MM.1S (cell line): ENCODE data around the gene USP12.

Experiments used
- DNase-seq: peaks from one replicate; pipeline ENCODE4 v3.0.0-alpha.2; 2015
- H2AFZ ChIP-seq: fragments of 300-600 bp; sonication (generic); 2 replicates; pipeline ENCODE4 v1.6.0; 2016; ENCODE audit warnings: antibody characterized with exemption, low read length
- H3F3A ChIP-seq: fragments of 300-600 bp; sonication (generic); 2 replicates; pipeline ENCODE4 v1.6.1; 2016; ENCODE audit warnings: mild to moderate bottlenecking, antibody characterized with exemption, low read length, moderate library complexity, mixed read lengths; ENCODE audit not compliant: insufficient read depth
- H3K27ac ChIP-seq: fragments of 300-600 bp; sonication (generic); 2 replicates; pipeline ENCODE4 v1.5.1; 2016; ENCODE audit warnings: mild to moderate bottlenecking, low read length
- H3K27me3 ChIP-seq: fragments of 300-600 bp; sonication (generic); replicated peaks from 2 replicates; pipeline ENCODE4 v1.6.0; 2016; ENCODE audit warnings: low read length; ENCODE audit not compliant: insufficient read depth
- H3K36me3 ChIP-seq: fragments of 300-600 bp; sonication (generic); replicated peaks from 2 replicates; pipeline ENCODE4 v1.6.1; 2016; ENCODE audit warnings: mild to moderate bottlenecking, low read length, mixed read lengths; ENCODE audit not compliant: insufficient read depth
- H3K4me1 ChIP-seq: fragments of 300-600 bp; sonication (generic); 2 replicates; pipeline ENCODE4 v1.6.1; 2016; ENCODE audit warnings: low read length, mixed read lengths
- H3K4me2 ChIP-seq: fragments of 300-600 bp; sonication (generic); 2 replicates; pipeline ENCODE4 v1.6.0; 2016; ENCODE audit warnings: low read depth, low read length
- H3K4me3 ChIP-seq: fragments of 300-600 bp; sonication (generic); 2 replicates; pipeline ENCODE4 v1.5.1; 2016; ENCODE audit warnings: low read length, mixed read lengths
- H3K79me2 ChIP-seq: fragments of 300-600 bp; sonication (generic); 2 replicates; pipeline ENCODE4 v1.6.1; 2016; ENCODE audit warnings: mixed run types, low read length, mixed read lengths
- H3K9ac ChIP-seq: fragments of 300-600 bp; sonication (generic); 2 replicates; pipeline ENCODE4 v1.6.1; 2016; ENCODE audit warnings: low read length, mixed read lengths
- H3K9me2 ChIP-seq: fragments of 300-600 bp; sonication (generic); replicated peaks from 2 replicates; pipeline ENCODE4 v1.6.1; 2016; ENCODE audit warnings: mild to moderate bottlenecking, low read length, mixed read lengths; ENCODE audit not compliant: insufficient read depth
- H3K9me3 ChIP-seq: fragments of 300-600 bp; sonication (generic); replicated peaks from 2 replicates; pipeline ENCODE4 v1.6.1; 2016; ENCODE audit warnings: mild to moderate bottlenecking, low read length, mixed read lengths; ENCODE audit not compliant: insufficient read depth
- H4K20me1 ChIP-seq: fragments of 300-600 bp; sonication (generic); 2 replicates; pipeline ENCODE4 v1.6.1; 2016; ENCODE audit warnings: mild to moderate bottlenecking, low read length, moderate library complexity, mixed read lengths; ENCODE audit not compliant: insufficient read depth
- EZH2 ChIP-seq: fragments of 300-600 bp; sonication (generic); optimal IDR thresholded peaks from 2 replicates; pipeline ENCODE3; 2017; ENCODE audit warnings: low read depth, mild to moderate bottlenecking, antibody characterized with exemption, low read length, mixed read lengths
- EZH2phosphoT487 ChIP-seq: fragments of 300-600 bp; sonication (generic); IDR thresholded peaks from 2 replicates; pipeline ENCODE4 v1.6.1; 2018; ENCODE audit warnings: antibody characterized with exemption, low read length
- TF ChIP-seq, protein P1 (sequence below): fragments of 300-600 bp; sonication (generic); IDR thresholded peaks from 2 replicates; pipeline ENCODE4 v1.5.1; 2016; ENCODE audit warnings: antibody characterized with exemption, low read length, mixed read lengths

The USP12 gene

DNA sequence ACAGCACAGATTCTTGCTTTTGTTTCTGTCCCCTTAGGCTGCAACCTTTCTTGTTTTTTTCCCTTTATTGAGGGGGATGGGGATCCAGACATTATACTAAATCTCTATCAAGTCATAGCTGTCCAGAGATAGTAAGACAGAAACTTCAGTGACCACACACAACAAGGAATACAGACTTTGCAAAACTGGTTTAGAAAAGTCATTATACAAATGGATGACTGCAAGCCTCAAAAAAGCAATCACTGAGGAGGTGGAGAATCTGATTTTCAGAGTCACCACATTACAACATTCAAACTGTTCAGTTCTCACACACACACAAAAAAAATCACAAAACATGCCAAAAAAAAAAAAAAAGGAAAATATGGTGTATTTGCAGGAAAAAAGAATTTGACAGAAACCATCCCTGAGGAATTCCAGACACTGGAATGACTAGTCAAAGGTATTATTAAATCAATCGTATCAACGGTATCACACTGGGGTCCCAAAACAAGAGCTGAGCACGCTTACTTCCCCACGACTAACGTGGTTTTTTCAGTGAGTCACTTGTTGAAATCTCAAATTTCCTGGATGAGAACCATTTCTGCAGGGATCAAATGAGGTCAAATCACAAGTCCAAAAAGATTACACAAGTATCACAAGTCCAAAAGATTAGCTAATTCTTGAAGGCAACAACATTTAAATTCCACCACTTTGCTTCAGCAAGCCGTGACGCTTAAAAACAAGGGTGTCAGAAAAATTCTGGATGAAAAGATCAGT lies 41.2 kb downstream of the USP12 start:
- Histone ChIP-seq H3K4me2 (no peak overlapping the region), H3K79me2 (peaks cover 28% of the 10 kb centered on the region)
- TF ChIP-seq EZH2, result no peak
- TF ChIP-seq, protein P1, sequence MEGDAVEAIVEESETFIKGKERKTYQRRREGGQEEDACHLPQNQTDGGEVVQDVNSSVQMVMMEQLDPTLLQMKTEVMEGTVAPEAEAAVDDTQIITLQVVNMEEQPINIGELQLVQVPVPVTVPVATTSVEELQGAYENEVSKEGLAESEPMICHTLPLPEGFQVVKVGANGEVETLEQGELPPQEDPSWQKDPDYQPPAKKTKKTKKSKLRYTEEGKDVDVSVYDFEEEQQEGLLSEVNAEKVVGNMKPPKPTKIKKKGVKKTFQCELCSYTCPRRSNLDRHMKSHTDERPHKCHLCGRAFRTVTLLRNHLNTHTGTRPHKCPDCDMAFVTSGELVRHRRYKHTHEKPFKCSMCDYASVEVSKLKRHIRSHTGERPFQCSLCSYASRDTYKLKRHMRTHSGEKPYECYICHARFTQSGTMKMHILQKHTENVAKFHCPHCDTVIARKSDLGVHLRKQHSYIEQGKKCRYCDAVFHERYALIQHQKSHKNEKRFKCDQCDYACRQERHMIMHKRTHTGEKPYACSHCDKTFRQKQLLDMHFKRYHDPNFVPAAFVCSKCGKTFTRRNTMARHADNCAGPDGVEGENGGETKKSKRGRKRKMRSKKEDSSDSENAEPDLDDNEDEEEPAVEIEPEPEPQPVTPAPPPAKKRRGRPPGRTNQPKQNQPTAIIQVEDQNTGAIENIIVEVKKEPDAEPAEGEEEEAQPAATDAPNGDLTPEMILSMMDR, result no peak
- TF ChIP-seq EZH2phosphoT487, result no peak

GRCh38 chr13:27128825-27129627 lies 42.6 kb downstream of the USP12 start:
- DNase-seq, result no peak
- Histone ChIP-seq H3K79me2 (peaks cover 28% of the 10 kb centered on the region), H3K27me3 (no peaks in the 10 kb centered on the region), H3K9ac (no peak overlapping the region), H3K4me1 (peaks cover 17% of the 10 kb centered on the region), H2AFZ (no peak overlapping the region), H3K36me3 (no peaks in the 10 kb centered on the region), H3K27ac (no peak overlapping the region), H3K9me2 (no peaks in the 10 kb centered on the region), H3F3A (peaks cover 5% of the 10 kb centered on the region), H3K9me3 (no peaks in the 10 kb centered on the region), H4K20me1 (no peaks in the 10 kb centered on the region), H3K4me3 (no peak overlapping the region), H3K4me2 (no peak overlapping the region)
- no peak for TF ChIP-seq EZH2

More for the DNA sequence above, 41.2 kb downstream of the USP12 start:
- Histone ChIP-seq H3K9me3 (no peaks in the 10 kb centered on the region), H3K9ac (no peak overlapping the region), H3K36me3 (no peaks in the 10 kb centered on the region), H3F3A (peaks cover 5% of the 10 kb centered on the region), H4K20me1 (no peaks in the 10 kb centered on the region), H3K4me3 (no peak overlapping the region), H3K4me1 (peaks cover 17% of the 10 kb centered on the region), H3K27ac (peak overlapping the region; percentile 19; the same call in 1 of the 2 replicates), H2AFZ (no peak overlapping the region), H3K9me2 (no peaks in the 10 kb centered on the region), H3K27me3 (no peaks in the 10 kb centered on the region)
- no peak for DNase-seq

- Histone ChIP-seq H2AFZ (no peak overlapping the region), H3K9ac (no peak overlapping the region), H3K9me2 (no peaks in the 10 kb centered on the region), H4K20me1 (no peaks in the 10 kb centered on the region), H3K9me3 (no peaks in the 10 kb centered on the region), H3K79me2 (peaks cover 28% of the 10 kb centered on the region), H3K4me2 (no peak overlapping the region), H3K4me1 (peaks cover 10% of the 10 kb centered on the region), H3K27ac (no peak overlapping the region), H3F3A (peaks cover 5% of the 10 kb centered on the region), H3K4me3 (no peak overlapping the region), H3K36me3 (no peaks in the 10 kb centered on the region), H3K27me3 (no peaks in the 10 kb centered on the region)
- TF ChIP-seq, protein P1, result no peak
- TF ChIP-seq EZH2phosphoT487, result no peak
- TF ChIP-seq EZH2, result no peak
- no peak for DNase-seq
These were observed 44.8 kb downstream of the USP12 start for GRCh38 chr13:27126859-27127258.
